Measurements from ENCODE around the gene IGFBP3. TPM values are rescaled to one million over a fixed set of nuclear protein-coding genes. Genes with fewer than 3 reads are reported as not detected.

The IGFBP3 gene
- total and polyA plus RNA-seq, 2 of the 13 experiments (the other 11 are each of a cell fraction or from before 2014, with no cell fraction given), result 57.5 TPM; not detected in 1

DNA sequence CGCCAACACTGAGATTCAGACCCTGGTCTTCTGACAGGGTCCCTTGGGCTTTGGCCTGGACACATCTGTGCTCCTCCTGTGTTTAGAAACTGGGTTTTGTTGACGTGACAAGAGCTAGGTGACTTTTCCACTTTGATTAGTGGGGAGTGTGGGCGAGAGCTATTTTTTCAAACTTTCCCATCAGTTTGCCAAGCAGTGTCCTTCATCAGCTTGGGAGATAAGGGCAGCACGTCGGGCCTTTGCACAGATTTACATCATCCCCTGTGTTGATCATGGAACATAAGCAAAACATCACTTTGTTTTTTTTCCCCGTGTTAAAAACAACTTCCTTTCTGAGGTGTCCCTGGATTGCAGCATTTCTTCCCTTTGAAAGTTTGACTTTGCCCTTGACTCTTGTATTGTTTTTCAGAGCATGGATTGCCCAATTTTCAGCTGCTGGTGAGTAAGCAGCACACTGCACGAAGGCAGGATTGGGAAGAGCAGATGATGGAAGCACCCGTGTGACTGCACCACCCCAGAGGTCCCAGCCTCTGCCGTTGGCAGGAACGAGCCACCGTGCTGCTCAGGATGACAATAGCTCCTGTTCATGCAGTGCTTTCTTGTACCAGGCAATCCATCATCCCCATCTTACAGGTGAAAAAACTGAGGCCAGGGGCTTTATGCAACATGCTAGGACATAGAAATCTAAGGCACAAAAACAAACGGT lies 39.2 kb downstream of the IGFBP3 start (continued):
- TF ChIP-seq, protein P1, sequence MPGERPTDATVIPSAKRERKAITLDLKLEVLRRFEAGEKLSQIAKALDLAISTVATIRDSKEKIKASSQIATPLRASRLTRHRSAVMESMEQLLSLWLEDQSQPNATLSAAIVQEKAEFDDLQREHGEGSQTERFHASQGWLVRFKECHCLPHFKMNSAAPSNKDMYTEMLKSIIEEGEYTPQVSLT (CRISPR knock-in tag; IDR thresholded peaks at IDR 0.05; ENCODE audit: borderline replicate concordance, low read depth), result no peak
- TF ChIP-seq EED (CRISPR knock-in tag; IDR thresholded peaks at IDR 0.05), result no peak
- no peak for TF ChIP-seq USF2 (IDR thresholded peaks at IDR 0.05; ENCODE audit: low read depth, low read length)
- peak; percentile 16; the same call in 1 of the 2 replicates for TF ChIP-seq USF2 (CRISPR knock-in tag; IDR thresholded peaks at IDR 0.05; ENCODE audit: borderline replicate concordance)
- no peak for TF ChIP-seq ZNF446 (CRISPR knock-in tag; IDR thresholded peaks at IDR 0.05)
- TF ChIP-seq RFXAP (CRISPR knock-in tag; IDR thresholded peaks at IDR 0.05; ENCODE audit: borderline replicate concordance), result peak; percentile 86
- TF ChIP-seq ZSCAN21 (CRISPR knock-in tag; IDR thresholded peaks at IDR 0.05; ENCODE audit: borderline replicate concordance), result peak; percentile 73; the same call in 1 of the 2 replicates
- no peak for TF ChIP-seq U2AF2 (IDR thresholded peaks at IDR 0.05; ENCODE audit: low read depth, low read length)
- no peak for TF ChIP-seq PRMT3 (CRISPR knock-in tag; IDR thresholded peaks at IDR 0.05; ENCODE audit: borderline replicate concordance, low read depth)
- TF ChIP-seq PHF8 (CRISPR knock-in tag; IDR thresholded peaks at IDR 0.05), result peak; percentile 48; the same call in 1 of the 2 replicates
- TF ChIP-seq SP140L (CRISPR knock-in tag; IDR thresholded peaks at IDR 0.05; ENCODE audit: borderline replicate concordance), result no peak
- TF ChIP-seq ELF4 (CRISPR knock-in tag; IDR thresholded peaks at IDR 0.05; ENCODE audit: borderline replicate concordance), result no peak; the same call in 1 of the 2 replicates
- TF ChIP-seq NCOA5 (CRISPR knock-in tag; IDR thresholded peaks at IDR 0.05), result peak; percentile 66; the same call in 1 of the 2 replicates
- TF ChIP-seq TEAD3 (CRISPR knock-in tag; optimal IDR thresholded peaks at IDR 0.05; ENCODE audit: borderline replicate concordance), result peak; percentile 79
- TF ChIP-seq, protein P2, sequence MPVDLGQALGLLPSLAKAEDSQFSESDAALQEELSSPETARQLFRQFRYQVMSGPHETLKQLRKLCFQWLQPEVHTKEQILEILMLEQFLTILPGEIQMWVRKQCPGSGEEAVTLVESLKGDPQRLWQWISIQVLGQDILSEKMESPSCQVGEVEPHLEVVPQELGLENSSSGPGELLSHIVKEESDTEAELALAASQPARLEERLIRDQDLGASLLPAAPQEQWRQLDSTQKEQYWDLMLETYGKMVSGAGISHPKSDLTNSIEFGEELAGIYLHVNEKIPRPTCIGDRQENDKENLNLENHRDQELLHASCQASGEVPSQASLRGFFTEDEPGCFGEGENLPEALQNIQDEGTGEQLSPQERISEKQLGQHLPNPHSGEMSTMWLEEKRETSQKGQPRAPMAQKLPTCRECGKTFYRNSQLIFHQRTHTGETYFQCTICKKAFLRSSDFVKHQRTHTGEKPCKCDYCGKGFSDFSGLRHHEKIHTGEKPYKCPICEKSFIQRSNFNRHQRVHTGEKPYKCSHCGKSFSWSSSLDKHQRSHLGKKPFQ (CRISPR knock-in tag; IDR thresholded peaks at IDR 0.05; ENCODE audit: insufficient replicate concordance), result peak; percentile 86
- no peak for TF ChIP-seq ZFP36L2 (CRISPR knock-in tag; IDR thresholded peaks at IDR 0.05)
- no peak for TF ChIP-seq TFDP1 (CRISPR knock-in tag; IDR thresholded peaks at IDR 0.05; ENCODE audit: borderline replicate concordance)
- TF ChIP-seq ZNF430 (CRISPR knock-in tag; IDR thresholded peaks at IDR 0.05), result peak; percentile 72
- TF ChIP-seq ZNF792 (CRISPR knock-in tag; IDR thresholded peaks at IDR 0.05), result peak; percentile 84
- peak; percentile 56 for TF ChIP-seq ZNF121 (CRISPR knock-in tag; IDR thresholded peaks at IDR 0.05)
- TF ChIP-seq, protein P3, sequence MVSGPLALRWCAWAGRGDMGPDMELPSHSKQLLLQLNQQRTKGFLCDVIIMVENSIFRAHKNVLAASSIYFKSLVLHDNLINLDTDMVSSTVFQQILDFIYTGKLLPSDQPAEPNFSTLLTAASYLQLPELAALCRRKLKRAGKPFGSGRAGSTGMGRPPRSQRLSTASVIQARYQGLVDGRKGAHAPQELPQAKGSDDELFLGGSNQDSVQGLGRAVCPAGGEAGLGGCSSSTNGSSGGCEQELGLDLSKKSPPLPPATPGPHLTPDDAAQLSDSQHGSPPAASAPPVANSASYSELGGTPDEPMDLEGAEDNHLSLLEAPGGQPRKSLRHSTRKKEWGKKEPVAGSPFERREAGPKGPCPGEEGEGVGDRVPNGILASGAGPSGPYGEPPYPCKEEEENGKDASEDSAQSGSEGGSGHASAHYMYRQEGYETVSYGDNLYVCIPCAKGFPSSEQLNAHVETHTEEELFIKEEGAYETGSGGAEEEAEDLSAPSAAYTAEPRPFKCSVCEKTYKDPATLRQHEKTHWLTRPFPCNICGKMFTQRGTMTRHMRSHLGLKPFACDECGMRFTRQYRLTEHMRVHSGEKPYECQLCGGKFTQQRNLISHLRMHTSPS (CRISPR knock-in tag; IDR thresholded peaks at IDR 0.05; ENCODE audit: low read depth), result peak; percentile 92; the same call in 1 of the 2 replicates
- TF ChIP-seq, protein P4, sequence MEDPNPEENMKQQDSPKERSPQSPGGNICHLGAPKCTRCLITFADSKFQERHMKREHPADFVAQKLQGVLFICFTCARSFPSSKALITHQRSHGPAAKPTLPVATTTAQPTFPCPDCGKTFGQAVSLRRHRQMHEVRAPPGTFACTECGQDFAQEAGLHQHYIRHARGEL (CRISPR knock-in tag; IDR thresholded peaks at IDR 0.05), result peak; percentile 85; the same call in 1 of the 2 replicates
- no peak for TF ChIP-seq DNMT1 (CRISPR knock-in tag; IDR thresholded peaks at IDR 0.05)

All from HepG2 (cell line).